GM18861 (cell line): ENCODE results near the gene RIN1.

Source experiments
- ATAC-seq: cut with Tn5 transposase; IDR thresholded peaks from one replicate; pipeline ENCODE4 v1.9.1; 2021; ENCODE audit not compliant: unreplicated experiment

Gene RIN1

GRCh38 chr11:66282468-66283455 is 53.5 kb downstream of the RIN1 start:
- peak; percentile 68 for ATAC-seq
